Measurements from ENCODE around the gene TBXA2R.
"Not testable (repeated sequence)": the region's sequence is repeated elsewhere in the genome, so short reads cannot be mapped to it uniquely, and the experiment has no call there.

TBXA2R gene

GRCh38 chr19:3605361-3605760 lies 1.3 kb downstream of the TBXA2R start:
- DNase-seq (ENCODE audit: low read depth): no peak

- DNase-seq (ENCODE audit: low read depth): no peak
Observed at GRCh38 chr19:3604987-3605343, 1.7 kb downstream of the TBXA2R start.

GRCh38 chr19:3604227-3604986 lies 2.3 kb downstream of the TBXA2R start:
- no peak for DNase-seq (ENCODE audit: low read depth)

- no peak for DNase-seq (ENCODE audit: low read depth)
Observed at GRCh38 chr19:3603121-3603811, 3.4 kb downstream of the TBXA2R start.

- DNase-seq (ENCODE audit: low read depth): no peak
Observed at GRCh38 chr19:3601021-3601420, 5.7 kb downstream of the TBXA2R start.

GRCh38 chr19:3599776-3600187 lies 6.9 kb downstream of the TBXA2R start:
- peak; percentile 40 for DNase-seq (ENCODE audit: low read depth)

- DNase-seq (ENCODE audit: low read depth): no peak
Observed at GRCh38 chr19:3595521-3596061, 11.1 kb downstream of the TBXA2R start.

- no peak for DNase-seq (ENCODE audit: low read depth)
Observed at GRCh38 chr19:3593156-3593555, 13.5 kb downstream of the TBXA2R start.

- no peak for DNase-seq (ENCODE audit: low read depth)
Observed at GRCh38 chr19:3591876-3592613, 14.6 kb downstream of the TBXA2R start.

GRCh38 chr19:3590991-3591659 lies 15.6 kb downstream of the TBXA2R start:
- no peak for DNase-seq (ENCODE audit: low read depth)

- no peak for DNase-seq (ENCODE audit: low read depth)
Observed at GRCh38 chr19:3589949-3590348, 16.7 kb downstream of the TBXA2R start.

- DNase-seq (ENCODE audit: low read depth): no peak
Observed at GRCh38 chr19:3589439-3589838, 17.2 kb downstream of the TBXA2R start.

GRCh38 chr19:3586707-3587346 lies 19.8 kb downstream of the TBXA2R start:
- DNase-seq (ENCODE audit: low read depth): no peak

GRCh38 chr19:3586127-3586626 lies 20.5 kb downstream of the TBXA2R start:
- DNase-seq (ENCODE audit: low read depth): no peak

GRCh38 chr19:3585301-3586126 lies 21.2 kb downstream of the TBXA2R start, which contains the start of gene GIPC3:
GIPC3 (plus strand) TSS chr19:3585478; CDS start chr19:3585598, 120 bp downstream.
- DNase-seq (ENCODE audit: low read depth): no peak

- not testable (repeated sequence) for DNase-seq (ENCODE audit: low read depth)
Observed at GRCh38 chr19:3584036-3584802, 22.5 kb downstream of the TBXA2R start.

- DNase-seq (ENCODE audit: low read depth): not testable (repeated sequence)
Observed at GRCh38 chr19:3581792-3582191, 24.9 kb downstream of the TBXA2R start.

- DNase-seq (ENCODE audit: low read depth): peak; percentile 97
Observed at GRCh38 chr19:3580156-3580934, 26.3 kb downstream of the TBXA2R start.

- DNase-seq (ENCODE audit: low read depth): no peak
Observed at GRCh38 chr19:3578390-3578789, 28.3 kb downstream of the TBXA2R start.

All from ELR (cell line).